HG03378 (cell line): ENCODE measurements around the gene EVI5.
"Not testable (repeated sequence)": the region's sequence is repeated elsewhere in the genome, so short reads cannot be mapped to it uniquely, and the experiment has no call there.

ENCODE experiments used
- ATAC-seq: cut with Tn5 transposase; IDR thresholded peaks from one replicate; pipeline ENCODE4 v1.9.1; 2021; ENCODE audit warnings: mild to moderate bottlenecking, moderate library complexity; ENCODE audit not compliant: unreplicated experiment

The EVI5 gene

DNA sequence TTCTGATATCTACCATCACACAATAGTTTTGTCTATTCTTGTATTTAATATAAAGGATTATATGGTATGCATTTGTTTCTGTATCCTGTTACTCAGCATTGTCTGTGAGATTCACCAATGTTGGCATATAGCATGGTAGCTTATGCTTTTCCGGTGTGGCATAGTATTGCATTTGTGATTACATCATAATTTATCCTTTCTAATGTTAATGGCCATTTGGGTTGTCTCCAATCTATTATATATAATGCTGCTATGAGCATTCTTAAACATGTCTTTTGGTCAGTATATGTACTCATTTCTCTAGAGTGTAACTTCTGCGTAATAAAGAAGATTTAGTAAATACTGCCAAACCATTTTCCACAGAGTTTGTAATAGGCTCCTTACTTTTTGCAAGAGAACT is 257.2 kb downstream of the EVI5 start:
- no peak for ATAC-seq

DNA sequence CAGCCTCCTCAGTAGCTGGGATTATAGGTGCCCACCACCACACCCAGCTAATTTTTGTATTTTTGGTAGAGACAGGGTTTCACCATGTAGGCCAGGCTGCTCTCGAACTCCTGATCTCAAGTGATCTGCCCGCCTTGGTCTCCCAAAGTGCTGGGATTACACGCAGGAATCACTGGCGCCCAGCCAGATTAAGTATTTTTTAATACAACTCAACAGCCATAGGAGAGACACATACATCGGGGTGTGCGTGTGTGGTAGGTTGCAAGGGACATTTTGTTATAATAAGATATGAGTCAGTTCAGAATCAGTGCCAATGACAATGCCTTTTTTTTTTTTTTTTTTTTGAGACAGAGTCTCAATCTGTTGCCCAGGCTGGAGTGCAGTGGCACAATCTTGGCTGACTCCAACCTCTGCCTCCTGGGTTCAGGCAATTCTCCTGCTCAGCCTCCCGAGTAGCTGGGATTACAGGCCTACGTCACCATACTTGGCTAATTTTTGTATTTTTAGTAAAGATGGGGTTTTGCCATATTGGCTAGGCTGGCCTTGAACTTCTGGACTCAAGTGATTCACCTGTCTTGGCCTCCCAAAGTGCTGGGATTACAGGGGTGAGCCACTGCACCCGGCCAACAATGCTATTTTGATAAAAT is 259.8 kb downstream of the EVI5 start:
- ATAC-seq: not testable (repeated sequence)

DNA sequence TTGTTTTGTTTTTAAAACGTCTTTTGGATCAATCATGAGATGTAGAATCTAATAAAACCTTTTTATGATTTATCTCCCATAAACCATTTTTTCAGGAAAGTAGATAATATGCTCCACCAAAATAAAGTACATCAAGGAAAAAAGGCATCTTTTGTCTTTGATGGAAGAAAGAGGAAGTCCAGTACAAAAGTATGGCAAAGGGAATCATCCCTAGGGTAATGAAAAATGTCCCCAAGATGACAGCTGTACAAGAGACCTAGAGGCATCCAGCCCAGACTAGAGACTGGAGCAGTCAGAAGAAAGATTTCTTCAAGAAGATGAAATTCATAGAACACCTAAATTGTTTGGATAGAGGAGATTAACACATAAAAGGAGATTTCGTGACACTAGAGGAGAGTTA is 265.9 kb downstream of the EVI5 start:
- ATAC-seq: no peak

DNA sequence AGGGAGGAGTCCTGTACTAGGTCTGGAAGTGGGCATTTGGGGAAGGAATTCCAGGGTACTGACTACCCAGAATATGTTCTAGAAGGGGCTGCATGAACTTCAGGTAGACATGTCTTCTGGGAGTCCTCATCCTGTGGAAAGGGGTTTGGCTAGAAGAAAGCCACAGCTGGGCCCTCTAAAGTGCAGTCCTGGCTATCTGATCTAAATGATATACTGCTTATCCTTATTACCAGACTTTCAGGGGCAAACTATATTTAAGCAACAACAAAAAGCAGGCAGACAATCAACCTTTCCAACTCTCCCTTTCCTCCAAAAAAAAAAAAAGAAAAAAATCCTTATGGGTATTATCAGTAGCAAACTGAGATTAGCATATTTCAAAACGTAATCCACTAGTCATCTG is 268.3 kb downstream of the EVI5 start:
- ATAC-seq: no peak

DNA sequence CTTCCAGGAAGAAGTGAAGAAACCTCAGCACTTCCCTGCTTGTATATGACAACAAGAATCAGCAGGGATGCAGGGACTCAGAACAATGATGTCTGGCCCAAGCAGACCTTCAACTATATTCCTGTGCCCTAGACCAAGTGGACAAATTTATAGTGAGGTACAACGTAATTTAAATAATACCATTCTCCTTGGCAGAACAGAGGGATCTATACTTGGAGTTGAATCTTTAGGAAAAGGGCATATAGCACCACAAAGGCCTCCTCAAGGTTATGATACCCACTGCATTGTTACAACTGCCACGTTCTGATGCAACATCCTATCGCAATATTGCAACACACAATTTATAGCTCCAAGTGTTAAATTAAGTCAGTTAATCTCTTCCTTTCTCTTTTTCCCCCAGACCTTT is 269.1 kb downstream of the EVI5 start:
- ATAC-seq: no peak

DNA sequence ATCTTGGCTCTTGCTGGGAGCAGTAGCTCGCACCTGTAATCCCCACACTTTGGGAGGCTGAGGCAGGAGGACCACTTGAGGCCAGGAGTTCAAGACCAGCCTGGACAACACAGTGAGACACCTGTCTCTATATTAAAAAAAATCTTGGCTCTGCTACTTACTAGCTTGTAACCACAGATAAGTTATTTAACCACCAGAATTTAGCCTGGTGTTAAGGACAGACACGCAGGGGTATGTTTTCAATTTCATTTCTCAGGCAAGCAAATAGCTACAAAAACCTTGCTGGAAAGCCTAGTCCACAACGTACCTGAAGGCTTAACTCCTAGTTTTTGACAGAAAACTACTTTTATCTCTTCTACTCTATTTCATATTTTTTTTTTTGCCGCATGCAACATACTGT is 273.4 kb downstream of the EVI5 start:
- ATAC-seq: no peak

DNA sequence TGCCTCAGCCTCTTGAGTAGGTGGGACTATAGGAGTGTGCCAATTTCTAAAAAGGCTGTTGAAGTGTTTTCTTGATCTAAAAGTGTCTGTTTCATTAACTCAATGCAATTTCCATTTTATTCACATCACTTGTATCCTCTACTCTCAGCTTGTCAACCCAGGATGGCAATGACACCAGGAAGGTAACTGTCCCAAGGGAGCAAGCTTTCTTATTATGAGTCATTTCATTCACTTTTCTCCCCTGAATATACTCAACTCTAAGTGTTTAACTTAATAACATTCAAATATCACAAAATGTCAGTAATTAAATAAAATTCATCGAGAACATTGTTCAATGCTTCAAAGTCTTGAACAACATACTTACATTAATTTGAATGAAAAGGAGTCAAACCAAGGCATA is 275.3 kb downstream of the EVI5 start:
- peak; percentile 61 for ATAC-seq

DNA sequence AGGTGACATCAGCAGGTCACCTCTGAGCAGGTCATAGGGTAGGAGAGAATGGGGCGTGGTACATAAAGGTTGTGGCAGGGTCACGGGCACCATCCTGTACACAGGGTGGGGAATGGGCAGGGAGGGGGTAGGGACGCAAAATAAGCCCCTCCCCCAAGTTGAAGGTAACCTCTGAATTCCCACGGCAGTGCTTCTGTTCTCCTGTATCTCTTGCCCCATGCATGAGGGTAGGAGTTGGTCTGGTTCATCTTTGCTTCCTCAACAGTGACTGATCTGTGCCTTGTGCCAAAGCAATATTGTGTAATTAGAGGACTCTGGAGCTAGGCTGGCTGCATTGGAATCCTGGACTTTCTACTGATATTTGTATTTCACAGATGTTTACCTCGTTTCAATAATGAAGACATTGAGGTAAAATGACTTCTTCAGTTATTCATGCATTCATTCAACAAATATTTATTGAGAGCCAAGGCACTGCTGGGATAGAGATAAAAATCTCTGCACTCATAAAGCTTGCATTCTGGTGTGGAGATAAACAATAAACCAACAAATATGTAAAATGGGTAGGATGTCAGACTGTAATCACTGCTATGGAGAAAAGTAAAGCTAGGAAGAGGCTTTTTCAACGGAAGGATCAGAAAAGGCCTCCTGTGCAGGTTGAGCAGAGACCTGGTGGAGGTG is 279.8 kb downstream of the EVI5 start:
- ATAC-seq: no peak

DNA sequence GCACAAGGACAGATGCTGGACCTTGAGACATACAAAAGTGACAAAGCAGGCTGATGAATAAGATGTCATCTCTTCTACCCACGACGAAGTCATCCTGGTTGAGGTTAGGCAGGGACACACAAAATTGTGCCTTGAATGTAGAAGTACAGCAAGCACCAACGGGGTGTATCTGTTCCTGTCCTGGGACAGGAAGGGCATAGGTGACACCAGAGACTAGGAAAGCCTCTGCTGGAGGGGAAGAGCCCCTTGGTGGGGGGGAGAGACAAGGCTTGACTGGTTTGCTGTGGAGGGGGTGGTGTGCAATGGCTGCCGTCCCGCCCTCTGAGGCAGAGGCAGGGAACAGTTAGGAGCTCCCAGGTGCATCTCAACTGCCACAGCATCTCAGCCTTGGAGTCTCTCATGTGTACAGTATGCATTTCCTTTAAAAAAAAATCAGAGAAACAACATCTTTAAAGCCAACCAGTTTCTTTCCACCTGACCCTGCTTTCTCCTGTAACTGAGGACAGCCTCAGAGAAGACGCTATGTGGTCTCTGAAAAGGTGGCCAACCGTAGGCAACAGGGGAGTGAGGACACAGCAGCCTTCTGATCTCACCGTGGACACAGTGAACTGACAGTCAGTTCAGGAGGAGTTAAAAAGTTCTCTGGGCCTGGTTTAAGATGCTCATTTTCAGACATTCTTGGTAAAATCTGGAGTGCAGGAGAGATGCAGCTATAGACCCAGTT is 280.5 kb downstream of the EVI5 start:
- ATAC-seq: no peak

DNA sequence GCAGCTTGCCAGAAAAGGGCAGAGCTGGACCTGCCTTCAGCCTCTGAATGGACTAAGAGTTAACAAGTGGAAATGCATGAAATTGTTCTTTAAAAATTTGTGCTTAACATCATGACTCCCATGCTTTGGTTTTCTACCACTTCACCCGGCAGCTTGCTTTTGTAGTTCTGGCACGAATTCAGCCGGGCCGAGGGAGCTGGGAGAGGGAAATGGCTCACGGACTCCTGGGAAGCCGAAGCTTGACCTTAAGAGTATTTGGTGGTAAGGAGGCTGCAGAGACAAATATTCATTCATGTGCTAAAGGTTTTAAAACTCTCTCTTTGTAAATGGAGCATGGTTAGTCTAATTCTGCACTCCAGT is 281.0 kb downstream of the EVI5 start:
- ATAC-seq: no peak

DNA sequence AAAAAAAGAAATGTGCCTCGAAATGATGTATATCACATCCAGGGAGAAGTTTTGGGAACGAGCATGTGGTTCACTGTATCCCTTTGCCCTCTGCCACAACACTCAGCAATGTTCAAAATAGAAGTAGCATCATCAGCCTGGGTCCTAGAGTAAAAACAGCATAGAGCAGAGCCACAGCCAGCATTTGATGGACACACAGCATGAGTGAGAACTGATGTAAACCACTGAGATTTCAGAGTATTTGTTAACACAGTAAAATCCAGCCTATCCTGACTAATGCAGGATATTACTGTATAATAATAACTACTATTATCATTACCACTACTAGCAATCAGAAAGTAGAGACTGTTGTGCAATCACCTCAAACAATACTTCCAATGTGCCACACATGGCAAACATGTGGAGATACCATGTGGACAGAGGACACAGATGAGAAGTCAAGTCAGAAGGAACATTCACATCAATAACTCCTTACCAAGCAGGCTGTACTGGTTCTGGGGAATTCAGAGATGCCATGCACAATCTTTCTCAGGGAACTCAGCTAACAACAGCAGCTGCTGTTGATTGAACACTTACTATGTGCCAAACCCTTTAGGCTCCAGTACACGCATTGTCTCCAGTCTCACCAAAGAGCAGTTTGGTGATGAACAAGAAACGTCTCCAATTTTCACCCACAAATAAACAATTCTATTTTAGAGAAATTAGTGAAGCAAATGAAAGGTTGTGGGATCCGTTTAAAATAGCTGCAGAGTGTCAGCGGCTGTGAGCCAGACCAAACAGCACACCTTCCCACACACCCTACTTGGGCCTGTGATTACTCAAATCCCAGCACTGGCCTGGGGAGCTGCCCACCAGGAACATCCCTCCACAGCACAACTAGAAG is 281.6 kb downstream of the EVI5 start:
- no peak for ATAC-seq

DNA sequence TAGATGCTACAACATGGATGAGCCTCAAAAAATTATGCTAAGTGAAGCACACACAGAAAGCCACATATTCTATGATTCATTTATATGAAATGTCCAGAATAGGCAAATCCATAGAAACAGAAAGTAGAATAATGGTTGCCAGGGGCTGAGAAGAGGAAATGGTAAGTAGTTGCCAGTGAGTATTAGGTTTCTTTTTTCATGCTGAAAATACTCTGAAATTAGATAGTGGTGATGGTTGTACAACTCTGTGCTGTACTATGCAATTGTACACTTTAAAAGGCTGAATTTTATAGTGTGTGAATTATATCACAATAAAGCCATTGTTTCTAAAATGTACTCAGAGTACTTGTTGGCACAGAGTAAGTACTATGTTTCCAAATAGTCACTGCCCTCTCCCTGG is 282.7 kb downstream of the EVI5 start:
- ATAC-seq: peak; percentile 69

DNA sequence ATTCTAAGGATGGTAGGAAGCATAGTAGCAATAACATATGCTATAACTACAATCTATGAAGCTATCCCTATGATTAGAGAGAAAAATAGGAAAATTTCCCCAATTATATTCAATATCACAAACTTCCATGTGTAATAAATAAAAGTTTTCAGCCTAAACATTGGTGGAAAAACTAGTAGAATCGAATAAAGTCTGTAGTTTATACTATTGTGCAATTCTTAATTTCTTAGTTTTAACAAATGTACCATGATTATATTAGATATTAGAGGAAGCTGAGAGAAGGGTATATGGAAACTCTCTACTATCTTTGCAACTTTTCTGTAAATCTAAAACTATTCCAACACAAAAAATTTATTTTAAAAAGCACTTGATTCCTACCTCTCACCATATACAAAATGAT is 284.4 kb downstream of the EVI5 start:
- ATAC-seq: no peak

DNA sequence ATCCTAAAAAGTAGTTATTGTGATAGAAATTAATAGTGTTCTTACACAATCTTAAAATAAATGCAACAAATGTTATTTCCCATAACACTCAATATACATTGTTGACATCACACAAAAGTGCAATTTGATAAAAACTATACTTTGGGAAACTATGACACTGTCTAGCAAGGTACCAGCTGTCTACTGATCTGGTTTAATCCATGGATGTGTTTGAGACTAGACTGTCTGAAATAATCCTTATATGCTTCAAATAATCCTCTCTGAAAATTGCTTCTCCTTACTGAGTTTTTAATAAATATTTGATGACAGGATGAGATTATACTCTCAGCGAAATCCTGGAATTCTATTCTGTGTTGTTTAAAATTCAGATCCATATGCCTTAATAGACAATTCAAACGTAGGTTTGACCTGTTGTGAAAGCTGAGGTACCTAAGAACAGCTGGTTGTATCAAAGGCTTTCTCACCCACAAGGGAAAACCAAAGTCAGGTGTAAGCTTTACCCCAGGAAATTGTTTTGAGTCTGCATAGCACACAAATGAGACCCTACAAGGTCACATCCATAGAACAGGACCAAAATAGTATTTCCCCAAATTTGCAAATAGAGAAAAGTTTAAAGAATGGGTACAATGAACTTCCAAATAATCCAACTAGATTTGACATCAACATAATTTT is 289.4 kb downstream of the EVI5 start:
- ATAC-seq: no peak

DNA sequence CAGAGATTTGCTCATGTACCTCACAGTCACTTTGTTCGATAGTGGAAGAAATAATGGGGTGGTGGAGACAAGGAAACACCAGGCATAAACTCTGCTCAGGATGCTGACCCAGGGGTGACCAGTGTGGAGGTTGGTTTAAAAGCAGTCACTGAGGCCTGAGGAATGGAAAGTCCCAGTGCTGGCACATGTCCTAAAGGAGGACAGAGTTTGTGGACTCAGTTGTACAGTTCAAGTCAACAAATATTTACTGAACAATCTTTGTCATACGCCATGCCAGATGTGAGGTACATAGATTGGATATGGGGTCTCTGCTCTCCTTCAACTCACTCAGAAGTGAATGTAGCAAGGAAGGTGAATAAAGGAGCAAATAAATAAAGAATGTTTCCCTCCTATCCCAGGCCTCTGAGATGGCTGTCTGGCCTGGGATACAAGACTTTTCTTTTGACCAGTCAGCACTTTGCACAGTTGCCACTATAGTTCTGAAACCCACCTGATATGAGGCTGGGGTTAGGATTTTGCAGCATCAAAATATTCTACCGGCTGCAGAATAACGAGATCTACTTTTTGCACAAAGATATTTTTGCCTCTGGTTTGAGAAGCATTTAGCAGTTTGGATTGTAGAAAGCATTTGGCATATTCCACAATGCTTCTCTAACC is 290.3 kb downstream of the EVI5 start:
- ATAC-seq: no peak

DNA sequence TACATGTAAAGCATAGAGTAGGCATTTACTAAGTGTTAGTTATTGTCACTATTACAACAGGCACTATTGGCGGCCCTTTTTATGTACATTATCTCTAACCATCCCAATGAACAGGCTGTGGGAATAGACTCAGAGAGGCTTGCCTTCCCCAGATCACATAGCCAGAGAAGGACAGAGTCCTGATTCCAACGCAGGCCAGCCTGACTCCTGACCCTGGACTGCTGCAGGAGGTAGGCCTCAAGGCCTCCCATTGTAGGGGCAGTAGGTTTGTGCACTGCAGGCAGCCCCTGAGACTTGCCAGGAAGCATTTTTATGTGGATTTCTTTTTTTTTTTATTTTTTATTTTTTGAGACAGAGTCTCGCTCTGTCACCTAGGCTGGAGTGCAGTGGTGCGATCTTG is 291.8 kb downstream of the EVI5 start:
- ATAC-seq: no peak

DNA sequence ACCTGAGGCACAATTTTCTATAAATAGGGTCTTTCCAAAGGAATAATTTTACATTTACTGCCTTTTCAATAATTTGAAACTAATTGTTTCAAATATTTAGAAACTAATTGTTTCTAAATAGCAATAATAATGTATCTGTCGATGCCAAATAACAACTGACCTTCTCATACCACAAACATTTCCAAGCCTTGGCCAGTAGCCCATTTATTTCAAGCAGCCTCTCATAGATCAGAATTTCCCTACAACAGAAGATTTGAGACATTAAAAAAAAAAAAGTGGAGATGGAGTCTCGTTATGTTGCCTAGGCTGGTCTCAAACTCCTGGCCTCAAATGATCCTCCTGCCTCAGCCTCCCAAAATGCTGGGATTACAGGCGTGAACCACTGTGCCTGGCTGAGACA is 296.1 kb downstream of the EVI5 start:
- ATAC-seq: no peak

DNA sequence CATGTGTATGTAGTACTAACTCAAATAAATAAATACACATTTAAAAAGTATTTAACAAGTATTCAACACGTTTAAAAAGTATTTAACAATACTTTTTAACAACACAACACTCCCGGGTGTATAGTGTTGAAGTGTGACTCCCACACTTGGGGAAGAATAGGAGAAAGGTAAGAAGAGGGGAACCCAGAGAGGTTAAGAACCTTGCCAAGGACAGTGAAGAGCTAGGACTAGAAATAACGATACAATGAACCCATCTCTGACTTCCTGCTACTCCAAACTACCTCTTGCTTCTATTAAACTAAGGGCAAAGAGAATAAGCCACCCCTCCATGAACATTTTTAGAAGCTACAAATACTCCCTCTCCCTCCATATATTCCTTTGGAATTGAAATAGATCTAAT is 296.5 kb downstream of the EVI5 start:
- ATAC-seq: no peak

DNA sequence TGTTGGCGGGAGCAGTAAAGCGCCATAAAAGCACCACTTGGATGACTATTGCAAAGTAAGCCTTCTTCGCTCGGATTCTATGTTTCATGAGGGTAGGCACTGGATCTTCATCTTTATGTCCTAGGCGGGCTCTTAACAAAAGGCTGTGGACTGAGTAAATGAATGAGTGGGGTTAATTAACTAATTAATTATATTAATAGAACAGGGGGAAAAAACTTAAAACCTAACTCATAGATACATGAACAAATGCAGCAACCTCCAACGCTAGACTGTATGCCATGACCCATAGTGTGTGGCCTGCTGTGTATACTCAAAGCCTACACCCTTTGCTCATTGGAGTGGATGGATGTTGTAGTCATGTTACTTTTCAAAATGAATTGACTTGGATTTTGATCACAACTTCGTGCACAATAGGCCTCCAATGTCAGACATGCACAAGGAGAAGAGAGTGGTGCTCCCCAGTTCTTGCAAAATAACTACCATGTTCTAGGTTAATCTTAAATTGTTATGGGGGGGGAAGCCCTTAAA is 297.8 kb downstream of the EVI5 start:
- no peak for ATAC-seq
